DMS 273 (cell line): ENCODE data around the gene PRKD3.

ENCODE experiments used
- DNase-seq: peaks from one replicate; lab custom pipeline; 2025; ENCODE audit not compliant: unreplicated experiment; lab: John Stamatoyannopoulos, UW

Gene PRKD3

GRCh38 chr2:37324786-37325624, at the start of gene PRKD3:
Gene PRKD3, minus strand, starts transcription at chr2:37324833. Its CDS starts 8,309 bp downstream, at chr2:37316524.
- DNase-seq = peak; percentile 89

- no peak for DNase-seq
These were observed 47.4 kb upstream of the PRKD3 start for GRCh38 chr2:37372000-37372399.

- DNase-seq = no peak
These were observed 46.0 kb upstream of the PRKD3 start for GRCh38 chr2:37370666-37371065.

- DNase-seq = no peak
These were observed 43.4 kb upstream of the PRKD3 start for GRCh38 chr2:37367984-37368383.

GRCh38 chr2:37367310-37367709, 42.7 kb upstream of the PRKD3 start:
- no peak for DNase-seq

- DNase-seq = no peak
These were observed 42.1 kb upstream of the PRKD3 start for GRCh38 chr2:37366773-37367172.

- DNase-seq = no peak
These were observed 41.0 kb upstream of the PRKD3 start for GRCh38 chr2:37365669-37366068.

- DNase-seq = no peak
These were observed 39.7 kb upstream of the PRKD3 start for GRCh38 chr2:37364351-37364750.

- no peak for DNase-seq
These were observed 37.5 kb upstream of the PRKD3 start for GRCh38 chr2:37361994-37362698.

- DNase-seq = no peak
These were observed 36.7 kb upstream of the PRKD3 start for GRCh38 chr2:37361216-37361815.

- DNase-seq = no peak
These were observed 33.8 kb upstream of the PRKD3 start for GRCh38 chr2:37358466-37358865.

- no peak for DNase-seq
These were observed 32.9 kb upstream of the PRKD3 start for GRCh38 chr2:37357530-37357929.

GRCh38 chr2:37357069-37357468, 32.4 kb upstream of the PRKD3 start:
- no peak for DNase-seq

GRCh38 chr2:37356299-37356698, 31.7 kb upstream of the PRKD3 start:
- no peak for DNase-seq

- no peak for DNase-seq
These were observed 31.1 kb upstream of the PRKD3 start for GRCh38 chr2:37355735-37356134.

GRCh38 chr2:37354531-37354930, 29.9 kb upstream of the PRKD3 start:
- DNase-seq = no peak

GRCh38 chr2:37350034-37350433, 25.4 kb upstream of the PRKD3 start:
- DNase-seq = peak; percentile 87

- DNase-seq = peak; percentile 50
These were observed 24.7 kb upstream of the PRKD3 start for GRCh38 chr2:37349231-37349860.

- DNase-seq = peak; percentile 5
These were observed 23.5 kb upstream of the PRKD3 start for GRCh38 chr2:37348155-37348554.

GRCh38 chr2:37344453-37345361, 20.1 kb upstream of the PRKD3 start, which contains the start of gene QPCT:
Gene QPCT, plus strand, starts transcription at chr2:37344630. Its CDS starts 102 bp downstream, at chr2:37344732.
- DNase-seq = peak; percentile 69
